Smooth muscle cell of the brain vasculature (primary cell): ENCODE measurements around the gene BOD1L2.

Experiments
- DNase-seq: peaks from one replicate; pipeline ENCODE4 v3.0.0-alpha.2; 2012; ENCODE audit warnings: low read depth, low spot score

The BOD1L2 gene

GRCh38 chr18:57150081-57150480 lies 3.2 kb downstream of the BOD1L2 start:
- no peak for DNase-seq

DNA sequence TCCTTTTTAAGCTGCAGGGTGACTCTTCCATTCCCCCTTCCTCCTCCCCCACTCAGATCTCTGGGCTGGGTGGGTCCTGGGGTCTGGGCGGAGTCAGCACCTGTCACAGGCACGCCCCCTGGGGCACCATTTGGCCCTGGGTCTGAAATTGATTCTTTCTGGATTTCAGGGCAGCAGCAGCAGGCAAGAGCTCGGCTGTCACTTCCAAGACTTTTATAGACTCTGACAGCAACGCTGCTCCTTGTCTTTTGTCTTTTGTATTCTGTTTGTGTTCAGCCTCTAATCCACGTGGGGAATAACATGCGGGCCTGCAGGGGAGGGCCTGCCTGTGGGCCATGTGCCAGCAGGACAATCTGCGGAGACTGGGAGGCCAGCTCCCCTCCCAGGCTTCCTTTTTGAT lies 3.9 kb downstream of the BOD1L2 start:
- no peak for DNase-seq

DNA sequence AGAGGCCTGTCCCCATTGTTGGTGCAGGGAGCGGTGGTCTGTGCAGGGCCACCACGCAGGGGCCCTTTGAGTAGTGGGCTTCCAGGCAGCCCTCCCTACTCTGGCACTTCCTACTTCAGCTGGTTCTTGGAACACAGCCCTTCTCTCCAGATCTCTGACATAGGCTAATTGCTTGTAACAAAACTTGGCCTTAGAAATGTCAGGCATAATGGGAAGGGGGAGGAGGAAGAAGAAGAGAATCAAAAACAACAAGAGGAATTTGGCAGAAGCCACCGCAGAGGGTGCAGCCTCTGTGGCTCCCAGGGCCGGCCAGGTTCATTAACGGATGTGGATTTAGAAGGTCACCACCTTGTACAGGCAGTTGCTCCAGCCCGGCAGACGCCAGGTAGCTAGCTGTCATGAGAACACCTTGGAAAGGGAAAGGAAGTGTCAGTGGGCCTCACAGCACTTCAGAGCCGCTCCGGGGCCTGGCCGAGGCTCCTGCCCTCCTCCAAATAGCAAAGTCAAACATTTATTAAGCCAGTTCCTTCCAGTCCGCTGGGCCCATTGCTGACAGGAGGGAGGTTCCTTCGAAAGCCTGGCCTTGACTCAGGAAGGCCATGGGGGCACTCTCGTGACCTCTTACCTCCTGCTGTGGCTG lies 7.4 kb downstream of the BOD1L2 start:
- DNase-seq: no peak

GRCh38 chr18:57164401-57164800 lies 17.5 kb downstream of the BOD1L2 start:
- no peak for DNase-seq

DNA sequence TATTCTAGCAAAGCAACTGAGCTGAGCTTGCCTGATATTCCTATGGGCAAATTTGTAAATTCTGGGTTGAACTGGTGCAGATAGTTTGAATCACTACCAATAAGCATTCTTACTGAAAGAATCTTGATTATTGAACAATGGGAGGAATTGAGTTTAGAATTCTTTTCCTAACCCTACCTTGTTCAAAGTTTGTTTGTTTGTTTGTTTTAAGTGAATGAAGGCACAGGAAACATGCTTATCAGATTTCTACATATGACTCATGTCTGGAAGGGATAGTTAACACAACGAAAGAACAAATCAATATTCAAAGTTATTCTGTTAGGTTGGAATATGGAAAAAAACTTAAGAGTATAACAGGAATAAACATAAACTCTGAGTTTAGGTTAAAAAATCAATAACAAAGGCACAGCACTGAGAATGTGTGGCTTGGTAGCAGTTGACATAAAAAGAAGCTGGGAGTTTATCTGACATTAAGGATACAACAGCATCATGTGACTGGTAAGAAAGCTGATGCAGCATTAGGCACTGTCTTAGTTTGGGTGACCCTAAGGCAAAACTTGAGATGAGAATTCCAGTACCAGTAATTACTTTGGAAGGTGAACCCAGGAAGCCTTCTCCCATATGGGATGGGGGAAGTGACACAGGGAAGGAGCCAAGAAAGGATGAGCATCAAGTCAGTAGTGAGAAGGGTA lies 20.9 kb downstream of the BOD1L2 start:
- DNase-seq: no peak

GRCh38 chr18:57171026-57171425 lies 24.1 kb downstream of the BOD1L2 start:
- DNase-seq: no peak

DNA sequence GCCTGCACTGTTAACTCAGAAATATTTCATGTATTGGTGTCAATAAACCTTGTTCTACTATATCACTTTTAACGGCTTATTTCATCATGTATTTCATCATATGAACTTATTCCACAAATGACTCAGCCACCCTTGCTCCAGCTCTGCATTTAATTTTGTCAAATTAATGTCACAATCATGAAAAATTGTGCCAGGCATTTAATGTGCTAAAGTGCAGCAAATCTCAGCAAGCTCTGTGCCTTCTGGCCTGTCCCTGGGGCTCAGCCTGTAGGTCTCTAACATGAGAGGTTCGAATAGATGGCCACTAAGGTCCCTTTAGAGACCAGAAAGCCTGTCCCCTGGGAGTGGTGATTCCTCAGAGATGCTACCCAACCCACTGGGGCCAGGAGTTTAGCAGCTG lies 28.6 kb downstream of the BOD1L2 start:
- no peak for DNase-seq

- no peak for DNase-seq
These were observed 38.5 kb downstream of the BOD1L2 start for GRCh38 chr18:57185434-57185833.

DNA sequence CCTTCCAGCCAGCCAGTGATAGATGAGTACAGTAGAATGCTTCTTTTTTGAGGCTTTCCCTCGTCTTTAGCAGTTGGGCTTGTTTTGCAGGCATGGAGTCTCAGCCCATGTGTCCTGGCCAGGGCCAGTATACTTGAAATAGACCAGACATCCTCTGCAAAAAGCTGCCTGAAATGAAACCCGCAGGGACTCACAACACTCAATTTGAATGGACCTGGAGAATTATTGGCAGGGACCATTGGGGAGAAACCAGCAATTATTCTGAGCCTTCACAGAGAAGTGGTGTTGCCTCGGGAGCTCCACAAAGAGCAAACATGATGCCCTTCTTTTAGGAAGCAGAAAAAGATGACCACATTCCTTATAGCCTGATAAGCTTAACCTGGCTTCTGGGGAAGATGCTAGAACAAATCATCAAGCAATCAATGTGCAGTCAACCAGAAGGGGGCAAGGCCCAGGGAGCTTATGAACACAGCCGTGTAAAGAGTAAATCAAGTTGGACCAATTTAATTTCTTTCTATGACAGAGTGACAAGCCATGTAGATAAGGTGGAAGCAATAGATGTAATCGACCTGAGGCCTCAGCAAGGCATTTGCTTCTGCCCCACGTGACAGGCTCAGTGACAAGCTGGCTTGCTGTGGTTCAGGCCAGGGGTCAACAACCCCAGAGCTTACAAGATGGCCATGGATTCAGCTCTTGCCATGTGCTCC lies 42.1 kb downstream of the BOD1L2 start:
- DNase-seq: no peak

GRCh38 chr18:57190026-57190425 lies 43.1 kb downstream of the BOD1L2 start:
- DNase-seq: no peak

GRCh38 chr18:57194070-57194469 lies 47.2 kb downstream of the BOD1L2 start:
- DNase-seq: no peak

- no peak for DNase-seq
These were observed 47.7 kb downstream of the BOD1L2 start for GRCh38 chr18:57194622-57195021.

- no peak for DNase-seq
These were observed 48.5 kb downstream of the BOD1L2 start for GRCh38 chr18:57195341-57195740.

DNA sequence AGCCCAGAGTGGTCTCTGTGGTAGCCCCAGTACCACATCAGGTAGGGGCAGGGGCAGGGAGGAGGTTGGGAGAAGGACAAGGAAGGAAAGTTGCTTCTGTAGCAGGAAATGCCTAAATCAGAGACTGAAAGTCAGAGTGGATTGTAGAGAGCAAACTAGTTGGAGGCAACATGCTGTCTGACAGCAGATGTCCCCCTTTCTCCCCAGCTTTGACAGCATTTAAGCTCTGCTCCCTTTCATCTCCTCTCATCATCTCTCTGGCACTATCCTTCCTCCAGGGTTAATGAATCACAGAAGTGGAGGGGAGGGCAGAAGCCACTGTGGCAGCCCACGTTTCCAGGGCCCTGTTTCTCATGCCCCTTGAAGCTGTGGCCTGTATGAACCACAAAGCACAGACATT lies 50.4 kb downstream of the BOD1L2 start:
- no peak for DNase-seq

- DNase-seq: no peak
These were observed 51.2 kb downstream of the BOD1L2 start for GRCh38 chr18:57198073-57198472.
